PFSK-1 (cell line): ENCODE measurements around the gene ENOSF1.

Experiments
- POLR2AphosphoS5 ChIP-seq: IDR thresholded peaks from 2 replicates; pipeline ENCODE4 v1.6.1; 2012; ENCODE audit warnings: low read depth, mild to moderate bottlenecking, control low read depth, low read length, moderate library complexity
- TF ChIP-seq, protein P1 (sequence below), 2 experiments: IDR thresholded peaks; 2 replicates each; pipeline versions ENCODE4 v1.6.1 to v1.8.0; 2011 to 2012; ENCODE audit warnings: low read depth in 2 of 2, low read length in 2 of 2, control low read depth in 1 of 2, inconsistent platforms in 1 of 2, mild to moderate bottlenecking in 1 of 2, moderate library complexity in 1 of 2; ENCODE audit not compliant: insufficient read depth in 1 of 2

- TF ChIP-seq POLR2AphosphoS5, result no peak
- TF ChIP-seq, protein P1, sequence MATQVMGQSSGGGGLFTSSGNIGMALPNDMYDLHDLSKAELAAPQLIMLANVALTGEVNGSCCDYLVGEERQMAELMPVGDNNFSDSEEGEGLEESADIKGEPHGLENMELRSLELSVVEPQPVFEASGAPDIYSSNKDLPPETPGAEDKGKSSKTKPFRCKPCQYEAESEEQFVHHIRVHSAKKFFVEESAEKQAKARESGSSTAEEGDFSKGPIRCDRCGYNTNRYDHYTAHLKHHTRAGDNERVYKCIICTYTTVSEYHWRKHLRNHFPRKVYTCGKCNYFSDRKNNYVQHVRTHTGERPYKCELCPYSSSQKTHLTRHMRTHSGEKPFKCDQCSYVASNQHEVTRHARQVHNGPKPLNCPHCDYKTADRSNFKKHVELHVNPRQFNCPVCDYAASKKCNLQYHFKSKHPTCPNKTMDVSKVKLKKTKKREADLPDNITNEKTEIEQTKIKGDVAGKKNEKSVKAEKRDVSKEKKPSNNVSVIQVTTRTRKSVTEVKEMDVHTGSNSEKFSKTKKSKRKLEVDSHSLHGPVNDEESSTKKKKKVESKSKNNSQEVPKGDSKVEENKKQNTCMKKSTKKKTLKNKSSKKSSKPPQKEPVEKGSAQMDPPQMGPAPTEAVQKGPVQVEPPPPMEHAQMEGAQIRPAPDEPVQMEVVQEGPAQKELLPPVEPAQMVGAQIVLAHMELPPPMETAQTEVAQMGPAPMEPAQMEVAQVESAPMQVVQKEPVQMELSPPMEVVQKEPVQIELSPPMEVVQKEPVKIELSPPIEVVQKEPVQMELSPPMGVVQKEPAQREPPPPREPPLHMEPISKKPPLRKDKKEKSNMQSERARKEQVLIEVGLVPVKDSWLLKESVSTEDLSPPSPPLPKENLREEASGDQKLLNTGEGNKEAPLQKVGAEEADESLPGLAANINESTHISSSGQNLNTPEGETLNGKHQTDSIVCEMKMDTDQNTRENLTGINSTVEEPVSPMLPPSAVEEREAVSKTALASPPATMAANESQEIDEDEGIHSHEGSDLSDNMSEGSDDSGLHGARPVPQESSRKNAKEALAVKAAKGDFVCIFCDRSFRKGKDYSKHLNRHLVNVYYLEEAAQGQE (IDR thresholded peaks at IDR 0.05; ENCODE audit: insufficient read depth in 1 of 2, low read depth in 2 of 2, low read length in 2 of 2), result no peak
Measured at GRCh38 chr18:711657-712400, 601 bp downstream of the ENOSF1 start.
